Kidney tubule cell (primary cell): ENCODE measurements around the gene MGAT5.
A peak's percentile ranks its signal among the peaks of the same experiment; 100 is the strongest.

Source experiments
- DNase-seq: peaks from one replicate; pipeline ENCODE4 v3.0.0-alpha.2; 2018; ENCODE audit warnings: low spot score

The MGAT5 gene

GRCh38 chr2:134451347-134451630 is 197.4 kb downstream of the MGAT5 start:
- DNase-seq, result no peak

- DNase-seq, result no peak
These were observed 198.3 kb downstream of the MGAT5 start for GRCh38 chr2:134452042-134452733.

- no peak for DNase-seq
These were observed 199.6 kb downstream of the MGAT5 start for GRCh38 chr2:134453476-134453875.

- DNase-seq, result no peak
These were observed 200.1 kb downstream of the MGAT5 start for GRCh38 chr2:134453973-134454372.

- no peak for DNase-seq
These were observed 200.6 kb downstream of the MGAT5 start for GRCh38 chr2:134454426-134454825.

- DNase-seq, result no peak
These were observed 201.1 kb downstream of the MGAT5 start for GRCh38 chr2:134454931-134455330.

- DNase-seq, result no peak
These were observed 201.6 kb downstream of the MGAT5 start for GRCh38 chr2:134455426-134455825.

GRCh38 chr2:134457353-134457752 is 203.5 kb downstream of the MGAT5 start:
- no peak for DNase-seq

- no peak for DNase-seq
These were observed 204.0 kb downstream of the MGAT5 start for GRCh38 chr2:134457765-134458472.

GRCh38 chr2:134458473-134458853 is 204.6 kb downstream of the MGAT5 start:
- DNase-seq, result no peak

GRCh38 chr2:134458950-134459349 is 205.1 kb downstream of the MGAT5 start:
- DNase-seq, result no peak

- no peak for DNase-seq
These were observed 206.0 kb downstream of the MGAT5 start for GRCh38 chr2:134459706-134460406.

- DNase-seq, result peak; percentile 74
These were observed 206.7 kb downstream of the MGAT5 start for GRCh38 chr2:134460583-134460998.

- peak; percentile 76 for DNase-seq
These were observed 207.6 kb downstream of the MGAT5 start for GRCh38 chr2:134461511-134461910.

- no peak for DNase-seq
These were observed 208.4 kb downstream of the MGAT5 start for GRCh38 chr2:134462275-134462674.

- no peak for DNase-seq
These were observed 209.2 kb downstream of the MGAT5 start for GRCh38 chr2:134462791-134463698.

GRCh38 chr2:134463699-134464022 is 209.8 kb downstream of the MGAT5 start:
- no peak for DNase-seq

- DNase-seq, result no peak
These were observed 211.6 kb downstream of the MGAT5 start for GRCh38 chr2:134465228-134466105.

GRCh38 chr2:134466141-134466540 is 212.3 kb downstream of the MGAT5 start:
- DNase-seq, result peak; percentile 55

GRCh38 chr2:134468164-134468563 is 214.3 kb downstream of the MGAT5 start:
- DNase-seq, result no peak

GRCh38 chr2:134468776-134469175 is 214.9 kb downstream of the MGAT5 start:
- DNase-seq, result no peak
